Nucleus accumbens (tissue), 56 donors: ENCODE data around the gene WDR6.
"Not testable (repeated sequence)": the region's sequence is repeated elsewhere in the genome, so short reads cannot be mapped to it uniquely, and the experiment has no call there.

Source experiments
- DNase-seq, 56 donors: peaks; one replicate each; lab custom pipeline; 2025; lab: John Stamatoyannopoulos, UW

The WDR6 gene

GRCh38 chr3:48990636-48991469 lies 16.3 kb upstream of the WDR6 start:
- DNase-seq = peak in 26 of 56 donors; percentile 10 to 58 (median 34)

- no peak for DNase-seq
These were observed 15.2 kb upstream of the WDR6 start for GRCh38 chr3:48991851-48992545.

GRCh38 chr3:48993834-48994233 lies 13.4 kb upstream of the WDR6 start:
- DNase-seq = no peak

- DNase-seq = no peak
These were observed 10.6 kb upstream of the WDR6 start for GRCh38 chr3:48996640-48997039.

- no peak for DNase-seq
These were observed 10.0 kb upstream of the WDR6 start for GRCh38 chr3:48997102-48997635.

- DNase-seq = peak in 40 of 56 donors; percentile 19 to 80 (median 44)
These were observed 9.2 kb upstream of the WDR6 start for GRCh38 chr3:48997714-48998637.

- no peak for DNase-seq
These were observed 7.9 kb upstream of the WDR6 start for GRCh38 chr3:48999085-48999858.

- DNase-seq = no peak
These were observed 6.0 kb upstream of the WDR6 start for GRCh38 chr3:49001155-49001554.

- no peak for DNase-seq
These were observed 2.6 kb upstream of the WDR6 start for GRCh38 chr3:49004352-49005302.

- no peak for DNase-seq
These were observed 1.9 kb upstream of the WDR6 start for GRCh38 chr3:49005303-49005680.

GRCh38 chr3:49005998-49006397 lies 1.2 kb upstream of the WDR6 start:
- no peak for DNase-seq

GRCh38 chr3:49006408-49007067 lies 653 bp upstream of the WDR6 start:
- peak in 32 of 56 donors; percentile 37 to 75 (median 59) for DNase-seq

GRCh38 chr3:49007771-49008528 lies 759 bp downstream of the WDR6 start:
- DNase-seq = peak in 54 of 56 donors; percentile 22 to 92 (median 74)

GRCh38 chr3:49008627-49009026 lies 1.4 kb downstream of the WDR6 start:
- not testable (repeated sequence) for DNase-seq

GRCh38 chr3:49009396-49009795 lies 2.2 kb downstream of the WDR6 start:
- no peak for DNase-seq

GRCh38 chr3:49012441-49013017 lies 5.3 kb downstream of the WDR6 start:
- DNase-seq = no peak
